ENCODE results near the gene AKR1C4. TPM values are rescaled to one million over a fixed set of nuclear protein-coding genes. Genes with fewer than 3 reads are reported as not detected.
"Not testable (repeated sequence)": the region's sequence is repeated elsewhere in the genome, so short reads cannot be mapped to it uniquely, and the experiment has no call there.

Gene AKR1C4
- total and polyA plus RNA-seq, 2 donors from 2014 or later = not detected

- FAIRE-seq = no peak
- intact Hi-C loops (cut with DNase I) = no loop called here
Observed at GRCh38 chr10:5198386-5198785, 1.7 kb downstream of the AKR1C4 start.

GRCh38 chr10:5199398-5199797 is 2.8 kb downstream of the AKR1C4 start:
- no peak for FAIRE-seq
- Histone ChIP-seq H3K9ac (ENCODE audit: low read length in 3 of 3) (no peak overlapping the region), H3K27ac (ENCODE audit: low read depth in 2 of 2, low read length in 2 of 2) (no peak overlapping the region), H3K27me3 (ENCODE audit: control insufficient read depth, insufficient read depth, low read length) (no peaks in the 10 kb centered on the region), H3K4me1 (ENCODE audit: control insufficient read depth in 2 of 3, insufficient read depth in 2 of 3, low read depth in 1 of 3, low read length in 3 of 3) (peaks cover 0 to 4% (median 0%) of the 10 kb centered on the region in 3 donors), H3K9me3 (ENCODE audit: control insufficient read depth in 2 of 3, insufficient read depth in 1 of 3, low read length in 3 of 3) (peaks cover 0 to 14% (median 0%) of the 10 kb centered on the region in 3 donors), H3K4me3 (ENCODE audit: low read length in 3 of 3) (no peak overlapping the region), H3K36me3 (ENCODE audit: control insufficient read depth in 2 of 3, insufficient read depth in 3 of 3, low read length in 3 of 3) (no peaks in the 10 kb centered on the region)
- DNase-seq = no peak
- TF ChIP-seq, protein P1, sequence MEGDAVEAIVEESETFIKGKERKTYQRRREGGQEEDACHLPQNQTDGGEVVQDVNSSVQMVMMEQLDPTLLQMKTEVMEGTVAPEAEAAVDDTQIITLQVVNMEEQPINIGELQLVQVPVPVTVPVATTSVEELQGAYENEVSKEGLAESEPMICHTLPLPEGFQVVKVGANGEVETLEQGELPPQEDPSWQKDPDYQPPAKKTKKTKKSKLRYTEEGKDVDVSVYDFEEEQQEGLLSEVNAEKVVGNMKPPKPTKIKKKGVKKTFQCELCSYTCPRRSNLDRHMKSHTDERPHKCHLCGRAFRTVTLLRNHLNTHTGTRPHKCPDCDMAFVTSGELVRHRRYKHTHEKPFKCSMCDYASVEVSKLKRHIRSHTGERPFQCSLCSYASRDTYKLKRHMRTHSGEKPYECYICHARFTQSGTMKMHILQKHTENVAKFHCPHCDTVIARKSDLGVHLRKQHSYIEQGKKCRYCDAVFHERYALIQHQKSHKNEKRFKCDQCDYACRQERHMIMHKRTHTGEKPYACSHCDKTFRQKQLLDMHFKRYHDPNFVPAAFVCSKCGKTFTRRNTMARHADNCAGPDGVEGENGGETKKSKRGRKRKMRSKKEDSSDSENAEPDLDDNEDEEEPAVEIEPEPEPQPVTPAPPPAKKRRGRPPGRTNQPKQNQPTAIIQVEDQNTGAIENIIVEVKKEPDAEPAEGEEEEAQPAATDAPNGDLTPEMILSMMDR (IDR thresholded peaks at IDR 0.05; ENCODE audit: borderline replicate concordance, extremely low read depth, insufficient read depth) = no peak
- intact Hi-C loops (cut with DNase I) = no loop called here

More at GRCh38 chr10:5198386-5198785, 1.7 kb downstream of the AKR1C4 start:
- peaks cover 0 to 4% (median 0%) of the 10 kb centered on the region in 3 donors for H3K4me1 ChIP-seq (ENCODE audit: control insufficient read depth in 2 of 3, insufficient read depth in 2 of 3, low read depth in 1 of 3, low read length in 3 of 3)
- H3K9me3 ChIP-seq (ENCODE audit: control insufficient read depth in 2 of 3, insufficient read depth in 1 of 3, low read length in 3 of 3) = peaks cover 0 to 14% (median 0%) of the 10 kb centered on the region in 3 donors
- TF ChIP-seq, protein P1 (IDR thresholded peaks at IDR 0.05; ENCODE audit: borderline replicate concordance, extremely low read depth, insufficient read depth) = no peak
- H3K36me3 ChIP-seq (ENCODE audit: control insufficient read depth in 2 of 3, insufficient read depth in 3 of 3, low read length in 3 of 3) = no peaks in the 10 kb centered on the region
- DNase-seq = no peak
- no peak overlapping the region for H3K27ac ChIP-seq (ENCODE audit: low read depth in 2 of 2, low read length in 2 of 2)
- H3K4me3 ChIP-seq (ENCODE audit: low read length in 3 of 3) = no peak overlapping the region
- H3K9ac ChIP-seq (ENCODE audit: low read length in 3 of 3) = no peak overlapping the region
- H3K27me3 ChIP-seq (ENCODE audit: control insufficient read depth, insufficient read depth, low read length) = no peaks in the 10 kb centered on the region

DNA sequence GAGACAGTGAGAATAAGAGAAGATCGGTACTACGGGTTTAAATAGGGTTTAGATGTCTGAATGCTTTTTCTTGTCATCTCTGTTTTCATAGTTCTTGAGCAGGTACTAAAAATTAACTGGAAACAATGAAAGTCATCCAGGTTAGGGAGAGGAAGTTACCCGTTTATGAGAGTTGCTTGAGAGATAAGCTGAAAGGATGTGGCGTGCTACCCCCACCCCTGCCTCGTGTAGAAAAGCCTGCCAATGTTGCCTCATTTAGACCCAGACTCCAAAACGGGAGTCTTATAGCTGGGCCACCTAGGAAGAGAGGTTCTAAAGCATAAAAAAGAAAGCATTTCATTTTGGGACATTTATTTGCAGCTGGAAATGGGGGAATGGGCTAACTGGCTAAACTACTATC is 10.2 kb downstream of the AKR1C4 start:
- H3K9me3 ChIP-seq (ENCODE audit: control insufficient read depth in 2 of 3, insufficient read depth in 1 of 3, low read length in 3 of 3) = peaks cover 0 to 7% (median 0%) of the 10 kb centered on the region in 3 donors
- no peak overlapping the region for H3K9ac ChIP-seq (ENCODE audit: low read length in 3 of 3)
- H3K36me3 ChIP-seq (ENCODE audit: control insufficient read depth in 2 of 3, insufficient read depth in 3 of 3, low read length in 3 of 3) = no peaks in the 10 kb centered on the region
- no peak overlapping the region for H3K27ac ChIP-seq (ENCODE audit: low read depth in 2 of 2, low read length in 2 of 2)
- no peaks in the 10 kb centered on the region for H3K4me1 ChIP-seq (ENCODE audit: control insufficient read depth in 2 of 3, insufficient read depth in 2 of 3, low read depth in 1 of 3, low read length in 3 of 3)
- H3K4me3 ChIP-seq (ENCODE audit: low read length in 3 of 3) = no peak overlapping the region
- TF ChIP-seq, protein P1 (IDR thresholded peaks at IDR 0.05; ENCODE audit: borderline replicate concordance, extremely low read depth, insufficient read depth) = no peak
- FAIRE-seq (no peak), DNase-seq (no peak)
- intact Hi-C loops (cut with DNase I) = no loop called here
- no peaks in the 10 kb centered on the region for H3K27me3 ChIP-seq (ENCODE audit: control insufficient read depth, insufficient read depth, low read length)

DNA sequence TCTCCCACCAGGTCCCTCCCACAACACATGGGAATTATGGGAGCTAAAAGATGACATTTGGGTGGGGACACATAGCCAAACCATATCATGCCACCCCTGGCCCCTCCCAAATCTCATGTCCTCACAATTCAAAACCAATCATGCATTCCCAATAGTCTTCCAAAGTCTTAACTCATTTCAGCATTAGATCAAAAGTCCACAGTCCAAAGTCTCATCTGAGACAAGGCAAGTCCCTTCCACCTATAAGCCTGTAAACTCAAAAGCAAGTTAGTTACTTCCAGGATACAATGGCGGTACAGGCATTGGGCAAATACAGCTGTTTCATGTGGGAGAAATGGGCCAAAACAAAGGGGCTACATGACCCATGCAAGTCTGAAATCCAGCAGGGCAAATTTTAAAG is 13.1 kb downstream of the AKR1C4 start:
- not testable (repeated sequence) for FAIRE-seq; H3K27ac ChIP-seq (ENCODE audit: low read depth in 2 of 2, low read length in 2 of 2); H3K4me3 ChIP-seq (ENCODE audit: low read length in 3 of 3)

GRCh38 chr10:5210261-5210660 is 13.6 kb downstream of the AKR1C4 start:
- H3K9ac ChIP-seq (ENCODE audit: low read length in 3 of 3); FAIRE-seq; intact Hi-C loops (cut with DNase I); DNase-seq; H3K27me3 ChIP-seq (ENCODE audit: control insufficient read depth, insufficient read depth, low read length); H3K36me3 ChIP-seq (ENCODE audit: control insufficient read depth in 2 of 3, insufficient read depth in 3 of 3, low read length in 3 of 3); H3K4me1 ChIP-seq (ENCODE audit: control insufficient read depth in 2 of 3, insufficient read depth in 2 of 3, low read depth in 1 of 3, low read length in 3 of 3); H3K27ac ChIP-seq (ENCODE audit: low read depth in 2 of 2, low read length in 2 of 2); H3K4me3 ChIP-seq (ENCODE audit: low read length in 3 of 3); H3K9me3 ChIP-seq (ENCODE audit: control insufficient read depth in 2 of 3, insufficient read depth in 1 of 3, low read length in 3 of 3): not testable (repeated sequence)

More for the DNA sequence above, 13.1 kb downstream of the AKR1C4 start:
- H3K4me1 ChIP-seq (ENCODE audit: control insufficient read depth in 2 of 3, insufficient read depth in 2 of 3, low read depth in 1 of 3, low read length in 3 of 3); intact Hi-C loops (cut with DNase I); H3K9ac ChIP-seq (ENCODE audit: low read length in 3 of 3); H3K27me3 ChIP-seq (ENCODE audit: control insufficient read depth, insufficient read depth, low read length); H3K36me3 ChIP-seq (ENCODE audit: control insufficient read depth in 2 of 3, insufficient read depth in 3 of 3, low read length in 3 of 3); H3K9me3 ChIP-seq (ENCODE audit: control insufficient read depth in 2 of 3, insufficient read depth in 1 of 3, low read length in 3 of 3); DNase-seq: not testable (repeated sequence)
